ENCODE measurements around the gene PTBP1.

DNA sequence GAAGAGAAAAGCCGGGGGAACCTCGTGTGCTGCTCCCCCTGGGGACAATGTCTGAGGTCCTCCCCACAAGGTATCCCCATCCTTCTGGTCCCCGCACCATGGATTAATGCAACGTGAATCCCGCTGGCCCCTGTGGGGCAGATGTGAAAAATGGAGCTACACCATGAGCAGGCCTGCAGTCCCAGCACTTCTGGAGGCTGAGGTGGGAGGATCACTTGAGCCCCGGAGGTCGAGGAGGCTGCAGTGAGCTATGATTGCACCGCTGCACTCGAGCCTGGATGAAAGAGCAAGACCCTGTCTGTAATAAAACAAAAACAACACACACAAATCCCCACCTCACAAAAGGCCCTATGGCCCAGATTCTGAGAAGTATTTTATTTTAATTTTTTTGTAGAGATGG lies 61.0 kb downstream of the PTBP1 start:
- TF ChIP-seq, protein P1, sequence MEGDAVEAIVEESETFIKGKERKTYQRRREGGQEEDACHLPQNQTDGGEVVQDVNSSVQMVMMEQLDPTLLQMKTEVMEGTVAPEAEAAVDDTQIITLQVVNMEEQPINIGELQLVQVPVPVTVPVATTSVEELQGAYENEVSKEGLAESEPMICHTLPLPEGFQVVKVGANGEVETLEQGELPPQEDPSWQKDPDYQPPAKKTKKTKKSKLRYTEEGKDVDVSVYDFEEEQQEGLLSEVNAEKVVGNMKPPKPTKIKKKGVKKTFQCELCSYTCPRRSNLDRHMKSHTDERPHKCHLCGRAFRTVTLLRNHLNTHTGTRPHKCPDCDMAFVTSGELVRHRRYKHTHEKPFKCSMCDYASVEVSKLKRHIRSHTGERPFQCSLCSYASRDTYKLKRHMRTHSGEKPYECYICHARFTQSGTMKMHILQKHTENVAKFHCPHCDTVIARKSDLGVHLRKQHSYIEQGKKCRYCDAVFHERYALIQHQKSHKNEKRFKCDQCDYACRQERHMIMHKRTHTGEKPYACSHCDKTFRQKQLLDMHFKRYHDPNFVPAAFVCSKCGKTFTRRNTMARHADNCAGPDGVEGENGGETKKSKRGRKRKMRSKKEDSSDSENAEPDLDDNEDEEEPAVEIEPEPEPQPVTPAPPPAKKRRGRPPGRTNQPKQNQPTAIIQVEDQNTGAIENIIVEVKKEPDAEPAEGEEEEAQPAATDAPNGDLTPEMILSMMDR (conservative IDR thresholded peaks at IDR 0.05 in 1 of 2, IDR thresholded peaks at IDR 0.05 in 1 of 2; ENCODE audit: low read depth in 1 of 2, low read length in 2 of 2) = no peak
- no peak for TF ChIP-seq EZH2 (IDR thresholded peaks at IDR 0.05; ENCODE audit: low read length, missing control alignments)

Measured in fibroblast of lung (primary cell).